Ovary (tissue), 3 donors: Measurements from ENCODE around the gene TTLL5.

Source experiments
- EP300 ChIP-seq: sonication (generic); formaldehyde crosslinking; IDR thresholded peaks from one replicate; pipeline ENCODE4 v1.6.1; 2017; ENCODE audit warnings: antibody characterized with exemption
- POLR2A ChIP-seq: fragments of 450-650 bp; IDR thresholded peaks from one replicate; pipeline ENCODE4 v1.6.1; 2017; ENCODE audit warnings: antibody characterized with exemption, mild to moderate bottlenecking, moderate library complexity
- TF ChIP-seq, protein P1 (sequence below), 3 donors: fragments of 450-650 bp in 2 of 3; fragments of 200-600 bp in 1 of 3; IDR thresholded peaks; one replicate each; pipeline versions ENCODE4 v1.5.1 to v1.8.0; 2016 to 2022; ENCODE audit warnings: antibody characterized with exemption in 3 of 3, mild to moderate bottlenecking in 1 of 3
- donor health status: DM: no; HTN: no; CAD: no.

DNA sequence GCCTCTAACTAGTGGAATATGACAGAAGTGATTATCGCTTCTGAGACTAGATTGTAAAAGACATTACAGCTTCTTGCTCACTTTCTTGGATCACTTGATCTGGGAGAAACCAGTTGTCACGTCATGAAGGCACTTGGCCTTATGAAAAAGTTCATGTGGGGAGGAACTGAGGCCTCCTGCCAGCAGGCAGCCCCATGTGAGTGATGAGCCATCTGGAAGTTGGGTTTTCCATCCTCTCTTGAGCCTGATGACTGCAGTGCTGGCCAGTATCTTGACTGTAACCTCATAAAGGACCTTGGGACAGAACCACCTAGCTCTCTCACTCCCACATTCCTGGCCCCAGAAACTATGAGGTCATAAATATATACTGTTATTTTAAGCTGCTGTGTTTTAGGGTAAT, 28.0 kb downstream of the TTLL5 start:
- TF ChIP-seq, protein P1, sequence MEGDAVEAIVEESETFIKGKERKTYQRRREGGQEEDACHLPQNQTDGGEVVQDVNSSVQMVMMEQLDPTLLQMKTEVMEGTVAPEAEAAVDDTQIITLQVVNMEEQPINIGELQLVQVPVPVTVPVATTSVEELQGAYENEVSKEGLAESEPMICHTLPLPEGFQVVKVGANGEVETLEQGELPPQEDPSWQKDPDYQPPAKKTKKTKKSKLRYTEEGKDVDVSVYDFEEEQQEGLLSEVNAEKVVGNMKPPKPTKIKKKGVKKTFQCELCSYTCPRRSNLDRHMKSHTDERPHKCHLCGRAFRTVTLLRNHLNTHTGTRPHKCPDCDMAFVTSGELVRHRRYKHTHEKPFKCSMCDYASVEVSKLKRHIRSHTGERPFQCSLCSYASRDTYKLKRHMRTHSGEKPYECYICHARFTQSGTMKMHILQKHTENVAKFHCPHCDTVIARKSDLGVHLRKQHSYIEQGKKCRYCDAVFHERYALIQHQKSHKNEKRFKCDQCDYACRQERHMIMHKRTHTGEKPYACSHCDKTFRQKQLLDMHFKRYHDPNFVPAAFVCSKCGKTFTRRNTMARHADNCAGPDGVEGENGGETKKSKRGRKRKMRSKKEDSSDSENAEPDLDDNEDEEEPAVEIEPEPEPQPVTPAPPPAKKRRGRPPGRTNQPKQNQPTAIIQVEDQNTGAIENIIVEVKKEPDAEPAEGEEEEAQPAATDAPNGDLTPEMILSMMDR (IDR thresholded peaks at IDR 0.05): no peak
- TF ChIP-seq POLR2A (no peak), EP300 (no peak)
